GM12873 (cell line): ENCODE results near the gene ZSCAN4.

Source experiments
- CTCF ChIP-seq: IDR thresholded peaks from 2 replicates; pipeline ENCODE4 v1.5.1; 2012; ENCODE audit warnings: low read depth, mild to moderate bottlenecking, moderate library complexity, low read length, control low read depth; ENCODE audit not compliant: insufficient read depth; ENCODE audit errors: missing control alignments

Gene ZSCAN4

DNA sequence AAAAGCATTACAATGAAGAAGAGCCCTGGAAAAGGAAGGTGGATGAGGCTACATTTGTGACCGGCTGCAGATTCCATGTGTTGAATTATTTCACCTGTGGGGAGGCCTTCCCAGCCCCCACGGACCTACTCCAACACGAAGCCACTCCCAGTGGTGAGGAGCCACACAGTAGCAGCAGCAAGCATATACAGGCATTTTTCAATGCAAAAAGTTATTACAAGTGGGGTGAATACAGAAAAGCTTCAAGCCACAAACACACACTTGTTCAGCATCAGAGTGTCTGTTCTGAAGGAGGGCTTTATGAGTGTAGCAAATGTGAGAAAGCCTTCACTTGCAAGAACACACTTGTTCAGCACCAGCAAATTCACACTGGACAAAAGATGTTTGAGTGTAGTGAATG, 18.0 kb downstream of the ZSCAN4 start:
- no peak for TF ChIP-seq CTCF

DNA sequence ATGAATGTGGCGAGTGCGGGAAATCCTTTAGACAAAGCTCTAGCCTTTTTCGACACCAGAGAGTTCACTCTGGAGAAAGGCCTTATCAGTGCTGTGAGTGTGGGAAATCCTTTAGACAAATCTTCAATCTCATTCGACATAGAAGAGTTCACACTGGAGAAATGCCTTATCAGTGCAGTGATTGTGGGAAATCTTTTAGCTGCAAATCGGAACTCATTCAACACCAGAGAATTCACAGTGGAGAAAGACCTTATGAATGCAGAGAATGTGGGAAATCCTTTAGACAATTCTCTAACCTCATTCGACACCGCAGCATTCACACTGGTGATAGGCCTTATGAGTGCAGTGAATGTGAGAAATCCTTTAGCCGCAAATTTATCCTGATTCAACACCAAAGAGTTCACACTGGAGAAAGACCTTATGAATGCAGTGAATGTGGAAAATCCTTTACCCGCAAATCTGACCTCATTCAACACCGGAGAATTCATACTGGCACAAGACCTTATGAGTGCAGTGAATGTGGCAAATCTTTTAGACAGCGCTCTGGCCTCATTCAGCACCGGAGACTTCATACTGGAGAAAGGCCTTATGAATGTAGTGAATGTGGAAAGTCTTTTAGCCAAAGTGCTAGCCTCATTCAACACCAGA, 18.8 kb downstream of the ZSCAN4 start:
- TF ChIP-seq CTCF, result no peak

- no peak for TF ChIP-seq CTCF
Observed at GRCh38 chr19:57688011-57688763, 19.5 kb downstream of the ZSCAN4 start.

DNA sequence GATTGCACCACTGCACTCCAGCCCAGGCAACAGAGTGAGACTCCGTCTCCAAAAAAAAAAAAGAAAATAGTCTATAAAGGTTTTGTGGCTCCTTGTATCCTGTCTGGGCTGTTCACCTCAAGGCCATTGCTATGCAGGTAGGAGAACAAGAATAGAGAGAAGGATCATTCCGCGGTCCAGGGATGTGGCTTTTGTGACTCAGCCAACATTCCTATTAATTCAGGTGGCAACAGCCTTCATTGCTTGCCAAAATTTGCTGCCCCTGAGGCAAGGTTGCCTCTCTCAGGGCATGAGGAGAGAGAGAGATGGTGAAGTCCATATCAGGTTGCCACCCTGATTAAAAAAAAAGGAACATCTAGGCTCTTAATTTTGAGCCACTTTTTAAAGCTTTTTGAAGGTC, 21.0 kb downstream of the ZSCAN4 start:
- no peak for TF ChIP-seq CTCF

- no peak for TF ChIP-seq CTCF
Observed at GRCh38 chr19:57701625-57702024, 32.9 kb downstream of the ZSCAN4 start.

DNA sequence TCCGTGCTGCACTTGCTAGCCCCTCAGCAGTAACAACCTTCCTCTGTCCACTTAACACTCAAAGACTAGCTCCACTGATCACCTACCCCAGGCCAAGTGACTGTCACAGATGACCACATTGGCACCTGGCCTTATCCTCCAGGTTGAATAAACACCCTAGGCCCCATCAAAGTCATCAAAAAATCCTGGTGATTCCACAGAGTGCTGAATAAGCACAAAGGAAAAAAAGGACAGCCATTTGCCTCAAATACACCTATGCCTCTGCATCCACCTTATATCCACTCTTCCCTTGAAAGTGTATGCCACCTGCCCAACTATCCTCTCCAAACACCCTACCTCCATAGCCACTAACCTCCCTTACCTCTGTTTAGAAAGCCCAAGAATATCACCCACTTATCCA, 37.6 kb downstream of the ZSCAN4 start:
- TF ChIP-seq CTCF, result no peak

DNA sequence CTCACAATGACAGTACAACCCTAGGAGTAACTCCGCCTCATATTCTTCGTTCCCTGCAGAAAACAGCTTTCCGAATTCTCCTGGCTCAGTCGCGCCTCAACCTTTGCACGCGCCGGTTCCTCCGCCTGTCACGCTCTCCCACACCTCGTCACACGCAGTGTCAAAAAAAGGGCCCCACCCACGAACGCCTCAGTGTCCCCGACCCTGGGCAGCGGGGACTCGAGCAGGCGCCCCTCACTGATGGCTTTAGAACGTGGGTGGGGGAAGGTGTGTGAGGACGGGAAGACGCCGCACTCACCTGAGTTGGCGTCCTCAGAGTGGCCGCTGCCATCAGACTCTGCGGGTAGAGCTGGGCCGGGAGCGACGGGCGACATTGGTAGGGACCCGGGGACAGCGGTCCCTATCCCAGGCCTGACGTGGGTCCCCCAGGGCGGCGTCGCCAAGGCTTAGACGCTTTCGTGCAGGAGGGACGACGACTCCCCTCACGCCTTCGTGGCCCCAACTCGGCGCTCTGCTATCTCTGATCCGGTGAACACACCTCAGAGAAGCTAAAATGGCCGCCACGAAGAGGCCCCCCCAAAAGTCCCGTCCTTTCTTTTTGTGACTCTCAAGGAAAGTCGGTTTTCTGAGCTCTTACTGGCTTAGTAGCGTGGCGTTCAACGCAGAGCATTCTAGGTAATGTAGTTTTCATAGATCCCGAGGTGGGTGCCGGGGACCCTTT, 40.1 kb downstream of the ZSCAN4 start, which contains the start of gene ZNF154:
Gene ZNF154, minus strand, starts transcription at position 564 of the 721 bp plus-strand sequence. Its CDS starts 233 bp downstream, at position 331.
- no peak for TF ChIP-seq CTCF
